Effector memory CD8-positive, alpha-beta T cell (primary cell): ENCODE measurements around the gene TPBGL.

Experiments used
- ATAC-seq: fragments of 150-1000 bp; cut with Tn5 transposase; replicated peaks from 2 replicates; pipeline ENCODE4 v1.10.0; 2021; ENCODE audit warnings: mild to moderate bottlenecking, moderate library complexity
- DNase-seq, 3 experiments: peaks; one replicate each; pipeline ENCODE4 v3.0.0; 2021
- H3K27ac Mint-ChIP-seq, 2 donors: one replicate each; pipeline ENCODE4 v1.8.0; 2022; ENCODE audit warnings: mild to moderate bottlenecking in 2 of 2, mixed read lengths in 2 of 2, moderate library complexity in 2 of 2
- H3K27me3 Mint-ChIP-seq, 2 donors: one replicate each; pipeline ENCODE4 v1.8.0; 2022; ENCODE audit warnings: mixed read lengths in 2 of 2
- H3K36me3 Mint-ChIP-seq: one replicate; pipeline ENCODE4 v1.8.0; 2022; ENCODE audit warnings: mild to moderate bottlenecking, moderate library complexity, mixed read lengths; ENCODE audit not compliant: insufficient read depth
- H3K4me1 Mint-ChIP-seq, 2 donors: one replicate each; pipeline ENCODE4 v1.8.0; 2022; ENCODE audit warnings: low read depth in 2 of 2, mixed read lengths in 2 of 2
- H3K4me3 Mint-ChIP-seq, 2 donors: one replicate each; pipeline ENCODE4 v1.8.0; 2022; ENCODE audit warnings: mild to moderate bottlenecking in 2 of 2, mixed read lengths in 2 of 2, moderate library complexity in 2 of 2
- H3K9me3 Mint-ChIP-seq, 2 donors: one replicate each; pipeline ENCODE4 v1.8.0; 2022; ENCODE audit warnings: mixed read lengths in 2 of 2
- total RNA-seq, 9 experiments: gene quantifications; one replicate each; lab custom pipeline; 2026; lab: John Stamatoyannopoulos, UW

The TPBGL gene
- 0 to 0.25 (median 0.06) reads per million in 9 experiments for total RNA-seq

GRCh38 chr11:75240311-75241035, at the start of gene TPBGL:
Gene TPBGL (plus strand): TSS chr11:75240774. CDS start chr11:75241050, 276 bp downstream.
- no peaks in the 10 kb centered on the region for H3K9me3 Mint-ChIP-seq
- ATAC-seq = no peak
- peaks cover 5 to 6% of the 10 kb centered on the region in 2 donors for H3K4me1 Mint-ChIP-seq
- peaks cover 43 to 67% of the 10 kb centered on the region in 2 donors for H3K27me3 Mint-ChIP-seq
- DNase-seq = no peak
- no peak within 1 kb of the TSS for H3K27ac Mint-ChIP-seq
- H3K36me3 Mint-ChIP-seq = peaks cover 13% of the 10 kb centered on the region
- H3K4me3 Mint-ChIP-seq = peak within 1 kb of the TSS; percentile 78 to 85

- Mint-ChIP-seq H3K27ac (no peak overlapping the region), H3K9me3 (no peaks in the 10 kb centered on the region), H3K27me3 (peaks cover 6 to 30% of the 10 kb centered on the region in 2 donors), H3K4me3 (no peak overlapping the region), H3K36me3 (peaks cover 5% of the 10 kb centered on the region), H3K4me1 (peaks cover 0 to 4% of the 10 kb centered on the region in 2 donors)
- ATAC-seq (no peak), DNase-seq (no peak)
Observed at GRCh38 chr11:75191330-75191717, 49.2 kb upstream of the TPBGL start.

GRCh38 chr11:75193271-75193670, 47.3 kb upstream of the TPBGL start:
- ATAC-seq = no peak
- peaks cover 6 to 38% of the 10 kb centered on the region in 2 donors for H3K27me3 Mint-ChIP-seq

GRCh38 chr11:75193711-75194110, 46.9 kb upstream of the TPBGL start:
- Mint-ChIP-seq H3K27me3 (peaks cover 6 to 38% of the 10 kb centered on the region in 2 donors), H3K36me3 (peaks cover 5% of the 10 kb centered on the region), H3K27ac (no peak overlapping the region), H3K4me1 (peaks cover 0 to 4% of the 10 kb centered on the region in 2 donors), H3K4me3 (no peak overlapping the region), H3K9me3 (no peaks in the 10 kb centered on the region)
- ATAC-seq (no peak), DNase-seq (no peak)

More at GRCh38 chr11:75193271-75193670, 47.3 kb upstream of the TPBGL start:
- Mint-ChIP-seq H3K27ac (no peak overlapping the region), H3K4me3 (no peak overlapping the region), H3K36me3 (peaks cover 5% of the 10 kb centered on the region), H3K4me1 (peaks cover 0 to 4% of the 10 kb centered on the region in 2 donors), H3K9me3 (no peaks in the 10 kb centered on the region)
- DNase-seq = no peak

- H3K9me3 Mint-ChIP-seq = no peaks in the 10 kb centered on the region
- peaks cover 6 to 38% of the 10 kb centered on the region in 2 donors for H3K27me3 Mint-ChIP-seq
- no peak overlapping the region for H3K4me3 Mint-ChIP-seq
- peaks cover 0 to 4% of the 10 kb centered on the region in 2 donors for H3K4me1 Mint-ChIP-seq
- H3K36me3 Mint-ChIP-seq = peaks cover 5% of the 10 kb centered on the region
- DNase-seq (no peak), ATAC-seq (no peak)
- no peak overlapping the region for H3K27ac Mint-ChIP-seq
Observed at GRCh38 chr11:75194147-75194546, 46.4 kb upstream of the TPBGL start.

GRCh38 chr11:75195167-75195962, 45.2 kb upstream of the TPBGL start:
- Mint-ChIP-seq H3K4me1 (peaks cover 0 to 4% of the 10 kb centered on the region in 2 donors), H3K9me3 (no peaks in the 10 kb centered on the region), H3K36me3 (peaks cover 5% of the 10 kb centered on the region), H3K27me3 (peaks cover 6 to 38% of the 10 kb centered on the region in 2 donors), H3K27ac (no peak overlapping the region), H3K4me3 (no peak overlapping the region)
- DNase-seq (no peak), ATAC-seq (no peak)

- peak overlapping the region in 1 of 2 donors; percentile 67 for H3K27ac Mint-ChIP-seq
- no peak overlapping the region for H3K4me3 Mint-ChIP-seq
- DNase-seq (no peak), ATAC-seq (no peak)
- H3K36me3 Mint-ChIP-seq = peaks cover under 1% of the 10 kb centered on the region
- H3K27me3 Mint-ChIP-seq = peaks cover 6 to 38% of the 10 kb centered on the region in 2 donors
- H3K4me1 Mint-ChIP-seq = peaks cover 0 to 4% of the 10 kb centered on the region in 2 donors
- H3K9me3 Mint-ChIP-seq = no peaks in the 10 kb centered on the region
Observed at GRCh38 chr11:75196426-75196825, 44.1 kb upstream of the TPBGL start.

GRCh38 chr11:75197512-75198277, 42.9 kb upstream of the TPBGL start:
- Mint-ChIP-seq H3K9me3 (no peaks in the 10 kb centered on the region), H3K27me3 (peaks cover 6 to 46% of the 10 kb centered on the region in 2 donors), H3K36me3 (no peaks in the 10 kb centered on the region), H3K27ac (no peak overlapping the region), H3K4me3 (no peak overlapping the region), H3K4me1 (no peaks in the 10 kb centered on the region)
- DNase-seq = no peak
- ATAC-seq = no peak

- ATAC-seq (no peak), DNase-seq (no peak)
- no peaks in the 10 kb centered on the region for H3K36me3 Mint-ChIP-seq
- no peaks in the 10 kb centered on the region for H3K9me3 Mint-ChIP-seq
- no peak overlapping the region for H3K4me3 Mint-ChIP-seq
- H3K4me1 Mint-ChIP-seq = no peaks in the 10 kb centered on the region
- peak overlapping the region in 1 of 2 donors; percentile 52 for H3K27ac Mint-ChIP-seq
- H3K27me3 Mint-ChIP-seq = peaks cover 6 to 48% of the 10 kb centered on the region in 2 donors
Observed at GRCh38 chr11:75198278-75198973, 42.1 kb upstream of the TPBGL start.

GRCh38 chr11:75199412-75199955, 41.1 kb upstream of the TPBGL start:
- H3K27me3 Mint-ChIP-seq = peaks cover 5 to 41% of the 10 kb centered on the region in 2 donors
- H3K4me1 Mint-ChIP-seq = no peaks in the 10 kb centered on the region
- H3K4me3 Mint-ChIP-seq = no peak overlapping the region
- no peak overlapping the region for H3K27ac Mint-ChIP-seq
- DNase-seq = no peak
- no peaks in the 10 kb centered on the region for H3K36me3 Mint-ChIP-seq
- H3K9me3 Mint-ChIP-seq = no peaks in the 10 kb centered on the region
- no peak for ATAC-seq

GRCh38 chr11:75200051-75200450, 40.5 kb upstream of the TPBGL start:
- DNase-seq = no peak

GRCh38 chr11:75200531-75200930, 40.0 kb upstream of the TPBGL start:
- H3K27me3 Mint-ChIP-seq = peaks cover 0 to 30% of the 10 kb centered on the region in 2 donors
- DNase-seq (no peak), ATAC-seq (no peak)
- no peak overlapping the region for H3K4me3 Mint-ChIP-seq
- H3K36me3 Mint-ChIP-seq = no peaks in the 10 kb centered on the region
- no peak overlapping the region for H3K27ac Mint-ChIP-seq
- no peaks in the 10 kb centered on the region for H3K4me1 Mint-ChIP-seq
- no peaks in the 10 kb centered on the region for H3K9me3 Mint-ChIP-seq

More at GRCh38 chr11:75200051-75200450, 40.5 kb upstream of the TPBGL start:
- H3K9me3 Mint-ChIP-seq = no peaks in the 10 kb centered on the region
- H3K4me3 Mint-ChIP-seq = no peak overlapping the region
- H3K4me1 Mint-ChIP-seq = no peaks in the 10 kb centered on the region
- H3K36me3 Mint-ChIP-seq = no peaks in the 10 kb centered on the region
- peaks cover 0 to 35% of the 10 kb centered on the region in 2 donors for H3K27me3 Mint-ChIP-seq
- no peak for ATAC-seq
- H3K27ac Mint-ChIP-seq = no peak overlapping the region
